Keratinocyte (primary cell): Measurements from ENCODE around the gene PCSK2. TPM values are rescaled to one million over a fixed set of nuclear protein-coding genes. Genes with fewer than 3 reads are reported as not detected.

Experiments
- DNase-seq: peaks from one replicate; pipeline ENCODE4 v3.0.0-alpha.2; 2011; ENCODE audit warnings: low read depth, missing footprints, low spot score
- FAIRE-seq: peaks from 2 replicates; lab custom pipeline; 2011; peaks lifted over from hg19 to GRCh38; lab: Jason Lieb, UNC
- H2AFZ ChIP-seq: 2 replicates; pipeline ENCODE4 v1.6.0; 2012; ENCODE audit warnings: low read length, control low read depth, inconsistent platforms; ENCODE audit not compliant: control insufficient read depth
- H3K27ac ChIP-seq: 2 replicates; pipeline ENCODE4 v1.5.1; 2011; ENCODE audit warnings: low read length; ENCODE audit not compliant: control insufficient read depth, insufficient read depth
- H3K27me3 ChIP-seq: 3 replicates; pipeline ENCODE4 v1.6.0; 2011; ENCODE audit warnings: low read length; ENCODE audit not compliant: control insufficient read depth, insufficient read depth; ENCODE audit errors: extremely low read depth
- H3K36me3 ChIP-seq, 2 experiments: 2 replicates in 1 of 2; 3 replicates in 1 of 2; pipeline ENCODE4 v1.5.1; 2011; ENCODE audit warnings: low read length in 2 of 2, mild to moderate bottlenecking in 1 of 2; ENCODE audit not compliant: control insufficient read depth in 2 of 2, insufficient read depth in 2 of 2; ENCODE audit errors: extremely low read depth in 1 of 2
- H3K4me1 ChIP-seq: 3 replicates; pipeline ENCODE4 v1.5.1; 2011; ENCODE audit warnings: low read length; ENCODE audit not compliant: control insufficient read depth, insufficient read depth; ENCODE audit errors: extremely low read depth
- H3K4me2 ChIP-seq: 3 replicates; pipeline ENCODE4 v1.6.0; 2011; ENCODE audit warnings: low read depth, low read length; ENCODE audit not compliant: control insufficient read depth, insufficient read depth; ENCODE audit errors: extremely low read depth
- H3K4me3 ChIP-seq, 3 experiments: fragments of 200-600 bp in 1 of 3; sonication (generic) in 1 of 3; 2 replicates in 2 of 3; 3 replicates in 1 of 3; pipeline ENCODE4 v1.5.1; 2011 to 2016; ENCODE audit warnings: low read length in 3 of 3, mild to moderate bottlenecking in 3 of 3, control low read depth in 2 of 3, inconsistent platforms in 1 of 3, low read depth in 1 of 3, mixed read lengths in 1 of 3, mixed run types in 1 of 3, moderate library complexity in 1 of 3; ENCODE audit not compliant: control insufficient read depth in 2 of 3, insufficient read depth in 2 of 3; ENCODE audit errors: extremely low read depth in 1 of 3
- H3K79me2 ChIP-seq: 2 replicates; pipeline ENCODE4 v1.6.0; 2012; ENCODE audit warnings: low read length; ENCODE audit not compliant: control insufficient read depth, insufficient read depth
- H3K9ac ChIP-seq: 3 replicates; pipeline ENCODE4 v1.6.0; 2011; ENCODE audit warnings: low read length; ENCODE audit not compliant: control insufficient read depth, insufficient read depth; ENCODE audit errors: extremely low read depth
- H3K9me1 ChIP-seq: 3 replicates; pipeline ENCODE4 v1.6.0; 2011; ENCODE audit warnings: low read length; ENCODE audit not compliant: control insufficient read depth, insufficient read depth; ENCODE audit errors: extremely low read depth
- H3K9me3 ChIP-seq: 2 replicates; pipeline ENCODE4 v1.5.1; 2012; ENCODE audit warnings: low read depth, low read length; ENCODE audit not compliant: control insufficient read depth
- H4K20me1 ChIP-seq: 3 replicates; pipeline ENCODE4 v1.6.0; 2011; ENCODE audit warnings: low read length; ENCODE audit not compliant: control insufficient read depth, insufficient read depth; ENCODE audit errors: extremely low read depth
- CTCF ChIP-seq, 3 experiments: IDR thresholded peaks in 1 of 3; conservative IDR thresholded peaks in 1 of 3; optimal IDR thresholded peaks in 1 of 3; 2 replicates in 2 of 3; 3 replicates in 1 of 3; pipeline versions ENCODE3 to v1.5.1; 2011; ENCODE audit warnings: low read length in 3 of 3, mild to moderate bottlenecking in 3 of 3, moderate library complexity in 2 of 3, control low read depth in 1 of 3, inconsistent platforms in 1 of 3; ENCODE audit not compliant: insufficient read depth in 2 of 3; ENCODE audit errors: extremely low read depth in 1 of 3
- EZH2 ChIP-seq: IDR thresholded peaks from one replicate; pipeline ENCODE4 v1.6.1; 2012; ENCODE audit warnings: inconsistent platforms, mild to moderate bottlenecking, low read length, moderate library complexity
- dilution Hi-C: fragments of 300-500 bp; cut with MboI; formaldehyde crosslinking; loops from one replicate; pipeline ENCODE4 v1.7.0; 2020; ENCODE audit warnings: low sequenced_read_pairs; ENCODE audit not compliant: extremely low pct_ligation_motif_present
- polyA plus RNA-seq, 5 experiments: library from polyadenylated mRNA; depleted of rRNA in 3 of 5; stranded (reverse) in 3 of 5; stranded (forward) in 1 of 5; unstranded in 1 of 5; fragments of >200 nt; gene quantifications; 1 replicate in 1 of 5; 2 replicates in 3 of 5; 3 replicates in 1 of 5; pipeline versions ENCODE4 v1.2.1 to v1.2.3, GENCODE V29; 2011 to 2012; ENCODE audit warnings: missing spikeins in 2 of 5, low read depth in 1 of 5, low replicate concordance in 1 of 5

The PCSK2 gene
- polyA plus RNA-seq, 1 donor (not counting 4 experiments of a cell fraction or from before 2014, with no cell fraction given): not detected

- H3K36me3 ChIP-seq: no peaks in the 10 kb centered on the region
- no peak overlapping the region for H3K9ac ChIP-seq
- H2AFZ ChIP-seq: no peak overlapping the region
- H3K9me1 ChIP-seq: no peaks in the 10 kb centered on the region
- H3K79me2 ChIP-seq: no peaks in the 10 kb centered on the region
- no peak overlapping the region for H3K4me2 ChIP-seq
- H3K4me3 ChIP-seq: no peak overlapping the region
- no peak for DNase-seq
- no peak overlapping the region for H3K27ac ChIP-seq
- dilution Hi-C loops: loop anchor here (25.0 kb wide), 1 partner anchor 626 kb away; no protein-coding TSS in a partner anchor
- no peaks in the 10 kb centered on the region for H3K4me1 ChIP-seq
- TF ChIP-seq CTCF (optimal IDR thresholded peaks at IDR 0.05 in 1 of 3, IDR thresholded peaks at IDR 0.05 in 1 of 3, conservative IDR thresholded peaks at IDR 0.05 in 1 of 3; ENCODE audit: extremely low read depth in 1 of 3, insufficient read depth in 2 of 3, low read length in 3 of 3) (no peak), EZH2 (no peak)
- H3K9me3 ChIP-seq: no peaks in the 10 kb centered on the region
- H3K27me3 ChIP-seq: peaks cover 2% of the 10 kb centered on the region
- H4K20me1 ChIP-seq: no peaks in the 10 kb centered on the region
- FAIRE-seq: no peak
These were observed 211.7 kb downstream of the PCSK2 start for GRCh38 chr20:17438436-17439039.

GRCh38 chr20:17439616-17440296 lies 212.9 kb downstream of the PCSK2 start:
- dilution Hi-C loops: loop anchor here (25.0 kb wide), 1 partner anchor 627 kb away; no protein-coding TSS in a partner anchor
- no peaks in the 10 kb centered on the region for H3K79me2 ChIP-seq
- H3K9me1 ChIP-seq: no peaks in the 10 kb centered on the region
- no peak overlapping the region for H3K4me2 ChIP-seq
- H3K9me3 ChIP-seq: no peaks in the 10 kb centered on the region
- H3K27me3 ChIP-seq: peaks cover 2% of the 10 kb centered on the region
- DNase-seq (no peak), FAIRE-seq (no peak)
- H4K20me1 ChIP-seq: no peaks in the 10 kb centered on the region
- no peaks in the 10 kb centered on the region for H3K36me3 ChIP-seq
- TF ChIP-seq EZH2: no peak
- TF ChIP-seq CTCF (optimal IDR thresholded peaks at IDR 0.05 in 1 of 3, IDR thresholded peaks at IDR 0.05 in 1 of 3, conservative IDR thresholded peaks at IDR 0.05 in 1 of 3; ENCODE audit: extremely low read depth in 1 of 3, insufficient read depth in 2 of 3, low read length in 3 of 3): no peak
- no peak overlapping the region for H2AFZ ChIP-seq
- H3K27ac ChIP-seq: no peak overlapping the region
- no peaks in the 10 kb centered on the region for H3K4me1 ChIP-seq
- no peak overlapping the region for H3K9ac ChIP-seq
- no peak overlapping the region for H3K4me3 ChIP-seq
